Activated CD4-positive, alpha-beta memory T cell treated with anti-CD3 and anti-CD28 coated beads for 36 hours (primary cell): Measurements from ENCODE around the gene MYT1. TPM values are rescaled to one million over a fixed set of nuclear protein-coding genes. Genes with fewer than 3 reads are reported as not detected.
"Not testable (repeated sequence)": the region's sequence is repeated elsewhere in the genome, so short reads cannot be mapped to it uniquely, and the experiment has no call there.

Source experiments
- CTCF ChIA-PET: fragments of 350-600 bp; sonication (Branson Sonifier 250); formaldehyde crosslinking; loops from one replicate; lab custom pipeline; 2021; ENCODE audit warnings: antibody characterized with exemption, inconsistent platforms; lab: Charles Lee
- POLR2A ChIA-PET: fragments of 350-600 bp; sonication (Branson Sonifier 250); formaldehyde crosslinking; loops from one replicate; lab custom pipeline; 2021; ENCODE audit warnings: antibody characterized with exemption; lab: Charles Lee
- DNase-seq: peaks from one replicate; pipeline ENCODE4 v3.0.0-alpha.2; 2020
- H3K27ac Mint-ChIP-seq: one replicate; pipeline ENCODE4 v1.8.0; 2021; ENCODE audit warnings: mixed read lengths
- H3K27me3 Mint-ChIP-seq: one replicate; pipeline ENCODE4 v1.8.0; 2021; ENCODE audit warnings: mixed read lengths
- H3K36me3 Mint-ChIP-seq: one replicate; pipeline ENCODE4 v1.8.0; 2021; ENCODE audit warnings: mixed read lengths
- H3K4me1 Mint-ChIP-seq: one replicate; pipeline ENCODE4 v1.8.0; 2021; ENCODE audit warnings: low read depth, mixed read lengths
- H3K4me3 Mint-ChIP-seq: one replicate; pipeline ENCODE4 v1.8.0; 2021; ENCODE audit warnings: mild to moderate bottlenecking, mixed read lengths
- H3K9me3 Mint-ChIP-seq: one replicate; pipeline ENCODE4 v1.8.0; 2021; ENCODE audit warnings: mixed read lengths
- intact Hi-C: fragments of 100-400 bp; cut with micrococcal nuclease; formaldehyde crosslinking; loops from one replicate; pipeline ENCODE4 v1.15.1; 2023
- total RNA-seq, 2 experiments: library from RNA; stranded (reverse); gene quantifications; one replicate each; pipeline ENCODE4 v1.2.3, GENCODE V29; 2021

The MYT1 gene
- total RNA-seq, 2 experiments from 2014 or later, result not detected

DNA sequence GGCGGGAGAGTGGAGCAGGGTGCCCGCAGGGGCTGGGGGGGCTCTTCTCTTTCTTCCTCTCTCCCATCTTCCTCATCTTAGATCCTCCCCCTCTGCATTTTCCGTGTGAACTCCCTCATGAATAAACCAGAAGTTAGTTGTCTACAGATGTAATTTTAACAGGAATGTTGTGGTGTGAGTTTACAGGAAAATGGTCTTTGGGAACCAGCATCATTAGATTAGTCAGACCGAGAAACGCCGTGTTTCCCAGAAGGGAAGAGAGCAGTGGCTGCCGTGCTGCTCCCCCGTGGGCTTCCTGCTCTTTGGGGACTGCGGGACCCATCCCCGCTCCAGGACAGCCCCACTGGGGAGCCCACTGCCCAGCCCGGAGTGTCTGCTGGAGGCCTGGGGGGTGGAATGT lies 3.4 kb downstream of the MYT1 start:
- ChIA-PET POLR2A (no interaction called here), CTCF (interaction anchor here (0.7 kb wide), 1 partner anchor 118 kb away, joined by 3 read pairs; no protein-coding TSS in a partner anchor)
- no peak for DNase-seq
- H3K4me3 Mint-ChIP-seq, result no peak overlapping the region
- intact Hi-C loops, result no loop called here
- no peaks in the 10 kb centered on the region for H3K9me3 Mint-ChIP-seq
- no peak overlapping the region for H3K27ac Mint-ChIP-seq
- H3K27me3 Mint-ChIP-seq, result peaks cover 52% of the 10 kb centered on the region
- no peaks in the 10 kb centered on the region for H3K36me3 Mint-ChIP-seq
- H3K4me1 Mint-ChIP-seq, result no peaks in the 10 kb centered on the region

DNA sequence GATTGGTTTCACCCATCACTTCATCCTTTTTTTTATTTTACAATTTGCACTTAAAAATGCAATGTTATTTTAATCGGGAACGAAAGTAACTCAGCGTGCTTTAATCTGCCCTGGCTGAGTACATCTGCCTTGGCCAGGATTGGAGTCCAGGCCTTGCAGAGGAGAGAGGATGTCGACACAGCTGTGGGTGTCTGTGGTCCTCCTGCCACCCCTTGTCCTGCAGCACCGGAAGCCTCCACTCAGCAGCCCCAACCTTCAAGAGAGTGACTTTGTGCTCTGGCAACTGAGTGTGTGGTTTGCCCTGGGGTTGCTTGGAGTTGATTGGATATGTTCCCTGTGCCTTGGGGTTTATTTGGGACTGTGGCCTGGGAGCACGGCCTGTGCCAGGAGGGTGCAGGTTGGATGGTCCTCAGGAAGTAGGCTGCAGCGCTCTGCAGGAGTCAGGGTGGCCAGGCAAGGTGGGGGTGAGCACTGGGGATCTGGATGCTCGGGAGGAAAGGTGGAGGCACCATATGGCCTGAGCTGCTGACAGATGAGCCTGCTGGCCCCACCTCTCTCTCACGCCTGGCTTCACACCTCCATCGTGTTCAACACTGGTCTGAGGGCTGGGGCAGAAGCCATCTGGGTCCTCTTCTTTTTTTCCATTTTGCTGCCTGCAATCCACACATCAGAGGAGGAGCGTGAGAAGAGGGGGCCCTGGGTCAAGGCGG lies 4.3 kb downstream of the MYT1 start:
- no peaks in the 10 kb centered on the region for H3K36me3 Mint-ChIP-seq
- intact Hi-C loops, result no loop called here
- no peak for DNase-seq
- no peaks in the 10 kb centered on the region for H3K9me3 Mint-ChIP-seq
- CTCF ChIA-PET, result interaction anchor here (0.7 kb wide), 1 partner anchor 117 kb away, joined by 3 read pairs; no protein-coding TSS in a partner anchor
- H3K27me3 Mint-ChIP-seq, result peaks cover 50% of the 10 kb centered on the region
- H3K4me1 Mint-ChIP-seq, result no peaks in the 10 kb centered on the region
- no peak overlapping the region for H3K27ac Mint-ChIP-seq
- POLR2A ChIA-PET, result no interaction called here
- H3K4me3 Mint-ChIP-seq, result no peak overlapping the region

DNA sequence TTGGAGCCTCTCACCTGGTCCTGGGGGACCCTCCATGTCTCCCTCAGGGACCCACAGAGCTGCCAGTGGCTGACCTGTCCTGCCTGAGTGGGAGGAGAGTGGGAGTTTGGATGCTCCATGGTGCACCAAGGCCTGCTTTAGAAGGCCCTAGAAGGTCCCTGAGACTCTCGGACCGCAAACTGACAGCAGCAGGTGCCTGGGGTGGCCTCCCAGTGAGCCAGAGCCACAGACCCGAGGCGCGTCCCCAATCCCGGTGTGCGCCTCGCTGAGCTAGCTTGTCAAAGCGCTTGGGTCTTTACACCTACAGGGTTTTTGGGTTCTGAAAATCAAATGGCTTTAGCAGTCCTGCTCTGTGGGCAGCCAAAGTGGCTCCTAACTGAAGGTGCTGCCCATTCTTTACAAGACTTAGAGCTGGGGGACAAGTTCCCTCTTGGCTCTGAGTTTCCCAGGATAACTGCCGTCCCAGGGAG lies 4.9 kb downstream of the MYT1 start:
- Mint-ChIP-seq H3K27me3 (peaks cover 45% of the 10 kb centered on the region), H3K27ac (no peak overlapping the region), H3K4me3 (no peak overlapping the region), H3K9me3 (no peaks in the 10 kb centered on the region), H3K36me3 (no peaks in the 10 kb centered on the region), H3K4me1 (no peaks in the 10 kb centered on the region)
- ChIA-PET CTCF (no interaction called here), POLR2A (no interaction called here)
- intact Hi-C loops, result no loop called here
- no peak for DNase-seq

DNA sequence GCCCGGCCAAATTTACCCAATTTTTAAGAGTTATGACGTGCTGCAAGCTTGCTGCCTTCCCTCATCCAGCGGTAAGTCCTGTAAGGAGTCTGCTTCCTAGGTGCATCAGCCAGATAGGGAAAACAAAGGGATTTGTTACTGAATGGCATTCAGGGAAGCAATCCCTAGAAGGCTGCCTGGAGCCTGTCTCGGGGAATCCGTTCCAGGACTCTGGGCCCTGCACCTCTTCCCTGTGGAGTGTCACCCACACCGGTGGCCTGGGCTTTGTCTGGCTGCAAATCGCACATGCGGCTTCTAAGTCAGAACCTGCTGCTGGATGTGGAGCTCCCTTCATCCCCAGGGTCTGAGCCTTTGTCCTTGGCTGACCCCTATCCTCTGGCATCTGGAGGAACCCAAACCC lies 7.0 kb downstream of the MYT1 start:
- no peaks in the 10 kb centered on the region for H3K36me3 Mint-ChIP-seq
- POLR2A ChIA-PET, result no interaction called here
- peaks cover 29% of the 10 kb centered on the region for H3K27me3 Mint-ChIP-seq
- H3K9me3 Mint-ChIP-seq, result no peaks in the 10 kb centered on the region
- H3K27ac Mint-ChIP-seq, result no peak overlapping the region
- H3K4me1 Mint-ChIP-seq, result no peaks in the 10 kb centered on the region
- H3K4me3 Mint-ChIP-seq, result no peak overlapping the region
- CTCF ChIA-PET, result no interaction called here
- no peak for DNase-seq
- intact Hi-C loops, result no loop called here

DNA sequence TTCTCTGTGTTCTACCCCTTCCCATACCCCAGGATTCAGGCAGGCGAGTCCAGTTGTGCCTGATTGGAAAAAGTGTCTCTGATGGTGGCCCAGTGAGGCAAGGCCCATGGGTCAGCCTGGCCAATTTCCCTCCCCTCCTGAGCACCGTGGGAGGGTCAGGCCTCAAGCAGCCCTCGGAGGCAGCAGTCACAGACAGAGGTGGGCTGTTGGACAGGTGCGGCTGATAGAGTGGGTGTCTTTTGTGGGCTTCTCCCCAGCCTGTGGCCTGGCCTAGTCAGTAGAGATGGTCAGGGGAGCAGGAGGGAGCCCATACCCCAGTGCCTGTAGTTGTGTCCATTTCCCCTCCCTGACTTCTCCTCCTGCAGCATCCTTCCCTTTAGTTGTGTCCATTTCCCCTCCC lies 8.9 kb downstream of the MYT1 start:
- no peaks in the 10 kb centered on the region for H3K4me1 Mint-ChIP-seq
- no peak overlapping the region for H3K27ac Mint-ChIP-seq
- ChIA-PET POLR2A (no interaction called here), CTCF (no interaction called here)
- H3K9me3 Mint-ChIP-seq, result no peaks in the 10 kb centered on the region
- intact Hi-C loops, result no loop called here
- DNase-seq, result no peak
- H3K36me3 Mint-ChIP-seq, result no peaks in the 10 kb centered on the region
- H3K27me3 Mint-ChIP-seq, result peaks cover 17% of the 10 kb centered on the region
- H3K4me3 Mint-ChIP-seq, result no peak overlapping the region

DNA sequence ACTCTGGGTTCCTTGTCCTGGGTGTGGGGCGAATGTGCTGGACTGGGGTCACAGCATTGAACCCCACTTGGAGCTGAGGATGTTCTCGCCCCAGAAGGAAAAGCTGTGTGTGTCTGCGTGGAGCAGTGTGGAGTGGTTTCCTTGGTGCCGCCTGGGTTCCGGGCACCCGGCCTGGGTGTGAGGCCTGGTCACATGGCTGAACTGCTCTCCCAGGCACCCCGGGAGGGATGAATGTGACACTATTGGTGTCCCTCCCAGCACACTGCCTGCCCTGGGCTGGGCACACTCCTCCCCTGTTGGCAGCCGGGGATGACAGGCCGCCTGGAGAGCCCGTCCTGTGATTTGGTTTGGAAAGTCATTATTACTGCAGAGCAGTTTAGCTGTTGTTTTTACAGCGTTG lies 12.3 kb downstream of the MYT1 start:
- Mint-ChIP-seq H3K27ac (no peak overlapping the region), H3K27me3 (peaks cover 6% of the 10 kb centered on the region), H3K4me3 (no peak overlapping the region), H3K9me3 (no peaks in the 10 kb centered on the region), H3K4me1 (peaks cover 7% of the 10 kb centered on the region), H3K36me3 (no peaks in the 10 kb centered on the region)
- ChIA-PET CTCF (no interaction called here), POLR2A (no interaction called here)
- intact Hi-C loops, result no loop called here
- DNase-seq, result no peak

DNA sequence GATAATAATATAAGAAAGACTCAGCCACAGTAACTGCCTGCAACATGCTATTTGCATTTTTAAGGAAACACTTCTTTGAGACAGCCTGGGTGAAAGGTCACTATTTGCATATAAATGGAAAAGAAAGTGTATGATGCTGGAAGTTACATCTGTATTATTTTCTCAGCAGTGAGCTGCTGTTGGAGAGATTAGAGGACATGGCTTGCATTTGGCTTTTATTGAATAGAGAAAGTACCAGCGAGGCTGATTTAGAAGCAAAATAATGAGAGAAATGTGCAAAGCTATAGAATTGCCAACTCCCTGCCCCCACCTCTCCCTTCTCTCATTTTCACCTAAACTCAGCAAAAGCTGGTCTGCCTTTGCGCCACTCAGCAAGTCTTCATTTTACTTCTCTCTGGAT lies 12.7 kb downstream of the MYT1 start:
- no peak overlapping the region for H3K4me3 Mint-ChIP-seq
- H3K27ac Mint-ChIP-seq, result no peak overlapping the region
- no peak for DNase-seq
- peaks cover 7% of the 10 kb centered on the region for H3K4me1 Mint-ChIP-seq
- peaks cover 6% of the 10 kb centered on the region for H3K27me3 Mint-ChIP-seq
- intact Hi-C loops, result no loop called here
- POLR2A ChIA-PET, result no interaction called here
- H3K36me3 Mint-ChIP-seq, result no peaks in the 10 kb centered on the region
- no peaks in the 10 kb centered on the region for H3K9me3 Mint-ChIP-seq
- CTCF ChIA-PET, result no interaction called here

DNA sequence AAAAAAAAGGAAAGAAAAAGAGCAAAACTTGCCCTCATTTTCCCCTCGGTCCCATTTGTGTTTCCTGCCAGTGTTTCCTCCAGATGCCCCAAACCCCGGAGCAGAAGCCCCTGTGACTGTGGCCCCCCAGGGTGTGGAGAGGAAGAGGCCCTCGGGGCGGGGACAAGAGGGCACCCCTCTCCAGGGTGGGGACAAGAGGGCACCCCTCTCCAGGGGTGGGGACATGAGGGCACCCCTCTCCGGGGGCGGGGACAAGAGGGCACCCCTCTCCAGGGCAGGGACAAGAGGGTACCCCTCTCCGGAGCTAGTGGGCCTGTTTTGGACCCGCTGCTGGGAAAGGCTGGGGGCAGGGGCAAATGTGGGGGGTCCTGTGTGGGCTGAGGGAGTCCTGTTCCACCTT lies 13.1 kb downstream of the MYT1 start:
- ChIA-PET POLR2A (no interaction called here), CTCF (no interaction called here)
- intact Hi-C loops, result no loop called here
- DNase-seq, result no peak
- peaks cover 6% of the 10 kb centered on the region for H3K27me3 Mint-ChIP-seq
- peaks cover 7% of the 10 kb centered on the region for H3K4me1 Mint-ChIP-seq
- H3K36me3 Mint-ChIP-seq, result no peaks in the 10 kb centered on the region
- H3K4me3 Mint-ChIP-seq, result no peak overlapping the region
- no peaks in the 10 kb centered on the region for H3K9me3 Mint-ChIP-seq
- H3K27ac Mint-ChIP-seq, result no peak overlapping the region

DNA sequence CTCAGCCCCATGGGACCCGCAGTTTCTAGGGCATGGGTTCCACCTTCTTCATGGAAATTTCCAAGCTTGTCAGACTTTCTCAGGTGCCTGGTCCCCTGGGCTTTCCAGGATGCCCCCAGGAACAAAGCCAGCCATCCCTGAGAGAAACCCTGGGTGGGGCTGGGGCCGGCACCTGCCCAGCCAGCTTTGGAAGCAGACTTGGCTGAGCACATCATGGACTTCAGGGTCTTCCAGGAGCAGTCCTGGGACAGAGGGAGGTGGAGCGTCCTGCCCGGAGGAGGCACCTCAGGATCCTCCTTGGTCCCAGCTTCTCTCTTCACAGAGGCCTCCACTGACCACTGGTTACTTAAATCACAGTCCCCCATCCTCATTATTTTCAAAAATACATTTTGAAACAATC lies 13.5 kb downstream of the MYT1 start:
- no peaks in the 10 kb centered on the region for H3K36me3 Mint-ChIP-seq
- POLR2A ChIA-PET, result no interaction called here
- H3K4me3 Mint-ChIP-seq, result no peak overlapping the region
- no peak for DNase-seq
- CTCF ChIA-PET, result no interaction called here
- peaks cover 7% of the 10 kb centered on the region for H3K4me1 Mint-ChIP-seq
- no peak overlapping the region for H3K27ac Mint-ChIP-seq
- H3K27me3 Mint-ChIP-seq, result peaks cover 6% of the 10 kb centered on the region
- intact Hi-C loops, result no loop called here
- H3K9me3 Mint-ChIP-seq, result no peaks in the 10 kb centered on the region

DNA sequence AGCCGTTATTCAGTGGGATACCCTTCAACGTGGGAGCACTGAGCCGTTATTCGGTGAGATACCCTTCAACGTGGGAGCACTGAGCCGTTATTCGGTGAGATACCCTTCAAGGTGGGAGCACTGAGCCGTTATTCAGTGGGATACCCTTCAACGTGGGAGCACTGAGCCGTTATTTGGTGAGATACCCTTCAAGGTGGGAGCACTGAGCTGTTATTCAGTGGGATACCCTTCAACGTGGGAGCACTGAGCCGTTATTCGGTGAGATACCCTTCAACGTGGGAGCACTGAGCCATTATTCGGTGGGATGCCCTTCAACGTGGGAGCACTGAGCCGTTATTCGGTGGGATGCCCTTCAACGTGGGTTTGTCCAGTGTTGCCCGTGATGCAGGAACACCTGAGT lies 14.7 kb downstream of the MYT1 start:
- H3K27ac Mint-ChIP-seq, intact Hi-C loops, DNase-seq, H3K36me3 Mint-ChIP-seq, H3K9me3 Mint-ChIP-seq, H3K4me3 Mint-ChIP-seq, H3K4me1 Mint-ChIP-seq, CTCF ChIA-PET, H3K27me3 Mint-ChIP-seq, POLR2A ChIA-PET: not testable (repeated sequence)

DNA sequence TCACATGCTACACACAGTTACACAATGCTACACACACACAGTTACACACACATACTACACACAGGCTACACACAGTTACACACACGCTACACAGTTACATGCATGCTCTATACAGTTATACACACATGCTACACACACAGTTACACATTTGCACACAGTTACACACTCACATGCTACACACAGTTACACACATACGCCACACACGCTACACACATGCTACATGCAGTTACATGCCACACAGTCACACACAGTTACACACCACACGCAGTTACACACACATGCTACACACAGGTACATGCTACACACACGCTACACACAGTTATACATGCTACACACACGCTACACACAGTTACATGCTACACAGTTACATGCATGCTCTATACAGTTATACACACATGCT lies 15.6 kb downstream of the MYT1 start:
- Mint-ChIP-seq H3K9me3 (no peaks in the 10 kb centered on the region), H3K4me1 (peaks cover 13% of the 10 kb centered on the region), H3K27me3 (peaks cover 3% of the 10 kb centered on the region), H3K27ac (no peak overlapping the region), H3K36me3 (no peaks in the 10 kb centered on the region), H3K4me3 (no peak overlapping the region)
- DNase-seq, result no peak
- intact Hi-C loops, result no loop called here
- ChIA-PET POLR2A (no interaction called here), CTCF (no interaction called here)

DNA sequence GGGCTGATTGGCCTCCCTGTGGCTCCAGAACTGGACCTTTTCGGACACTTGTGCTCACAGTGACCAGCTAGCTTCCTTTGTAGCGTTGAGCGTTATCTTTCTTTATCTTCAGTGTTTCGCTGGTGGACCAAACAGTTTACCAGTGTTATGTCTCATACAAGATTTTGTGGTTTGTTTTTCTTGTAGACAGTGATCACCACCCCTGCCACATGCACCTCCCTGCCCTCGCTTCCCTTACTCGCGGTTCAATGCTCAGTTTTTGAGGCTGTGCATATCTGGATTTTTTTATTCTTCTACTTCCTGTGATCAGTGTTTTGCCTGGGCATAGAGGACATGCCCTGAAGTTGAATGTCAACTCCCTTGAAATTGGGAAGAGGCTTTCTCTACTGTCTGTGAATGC lies 16.4 kb downstream of the MYT1 start:
- Mint-ChIP-seq H3K27me3 (peaks cover 3% of the 10 kb centered on the region), H3K9me3 (no peaks in the 10 kb centered on the region), H3K27ac (no peak overlapping the region), H3K36me3 (no peaks in the 10 kb centered on the region), H3K4me3 (no peak overlapping the region), H3K4me1 (peaks cover 15% of the 10 kb centered on the region)
- intact Hi-C loops, result no loop called here
- DNase-seq, result no peak
- ChIA-PET POLR2A (no interaction called here), CTCF (no interaction called here)

DNA sequence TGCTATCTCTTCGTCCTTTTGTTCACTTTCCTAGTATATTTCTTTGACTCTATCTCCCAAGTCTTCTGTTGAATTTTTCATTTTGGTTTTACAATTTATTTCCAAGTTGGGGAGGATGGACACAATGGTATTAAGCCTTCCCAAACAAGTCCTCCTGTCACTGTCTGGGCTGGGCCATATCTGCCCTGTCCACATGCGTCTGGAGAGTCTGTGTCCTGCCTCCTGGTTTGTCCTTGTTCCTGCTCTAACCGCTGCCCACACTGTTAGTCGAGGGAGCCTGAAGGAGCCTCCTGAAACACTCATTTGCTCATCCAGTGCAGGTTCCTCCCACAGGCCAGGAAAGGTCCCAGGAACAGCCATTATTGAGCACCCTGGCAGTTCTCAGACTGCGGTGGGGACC lies 17.1 kb downstream of the MYT1 start:
- no peak for DNase-seq
- Mint-ChIP-seq H3K4me3 (no peak overlapping the region), H3K36me3 (no peaks in the 10 kb centered on the region), H3K27me3 (peaks cover 3% of the 10 kb centered on the region), H3K9me3 (peaks cover 1% of the 10 kb centered on the region), H3K27ac (no peak overlapping the region), H3K4me1 (peaks cover 15% of the 10 kb centered on the region)
- intact Hi-C loops, result no loop called here
- ChIA-PET CTCF (no interaction called here), POLR2A (no interaction called here)
